Naive B cell (primary cell): ENCODE results near the gene ACCS. TPM values are rescaled to one million over a fixed set of nuclear protein-coding genes. Genes with fewer than 3 reads are reported as not detected.

Experiments used
- ATAC-seq, 2 donors: fragments of 150-1000 bp; cut with Tn5 transposase; 2 replicates each; pipeline ENCODE4 v1.10.0; 2021; ENCODE audit warnings: low read depth in 2 of 2, mild to moderate bottlenecking in 2 of 2, moderate library complexity in 2 of 2
- DNase-seq: peaks from one replicate; pipeline ENCODE4 v3.0.0; 2022
- H3K27ac Mint-ChIP-seq, 6 donors: one replicate each; pipeline ENCODE4 v1.8.0; 2020 to 2022; ENCODE audit warnings: mild to moderate bottlenecking in 6 of 6, mixed read lengths in 6 of 6, moderate library complexity in 5 of 6, inconsistent platforms in 2 of 6
- H3K27me3 Mint-ChIP-seq, 3 donors: one replicate each; pipeline ENCODE4 v1.8.0; 2021 to 2022; ENCODE audit warnings: mixed read lengths in 3 of 3, mild to moderate bottlenecking in 1 of 3
- H3K36me3 Mint-ChIP-seq, 2 donors: one replicate each; pipeline ENCODE4 v1.8.0; 2020 to 2022; ENCODE audit warnings: mixed read lengths in 2 of 2, inconsistent platforms in 1 of 2, mild to moderate bottlenecking in 1 of 2
- H3K4me1 Mint-ChIP-seq, 3 donors: one replicate each; pipeline ENCODE4 v1.8.0; 2020 to 2022; ENCODE audit warnings: mixed read lengths in 3 of 3, inconsistent platforms in 1 of 3, mild to moderate bottlenecking in 1 of 3, moderate library complexity in 1 of 3
- H3K4me3 Mint-ChIP-seq, 8 donors: one replicate each; pipeline ENCODE4 v1.8.0; 2020 to 2022; ENCODE audit warnings: mild to moderate bottlenecking in 8 of 8, mixed read lengths in 8 of 8, moderate library complexity in 8 of 8, inconsistent platforms in 2 of 8
- H3K9me3 Mint-ChIP-seq, 7 donors: one replicate each; pipeline ENCODE4 v1.8.0; 2020 to 2022; ENCODE audit warnings: mixed read lengths in 7 of 7, mild to moderate bottlenecking in 5 of 7, inconsistent platforms in 2 of 7, moderate library complexity in 1 of 7
- polyA plus RNA-seq, 6 donors: library from polyadenylated mRNA; unstranded; fragments of 300-500 nt; fragmentation: Illumina TruSeq; gene quantifications; one replicate each; pipeline ENCODE4 v1.2.3, GENCODE V29; 2021; ENCODE audit warnings: low read depth in 6 of 6

The ACCS gene
- polyA plus RNA-seq, 6 donors from 2014 or later: 2.9 to 8.6 (median 5.7) TPM

GRCh38 chr11:44030996-44031395 is 35.1 kb upstream of the ACCS start:
- DNase-seq (no peak), ATAC-seq (no peak)
- H3K27me3 Mint-ChIP-seq: peaks cover 35 to 62% (median 61%) of the 10 kb centered on the region in 3 donors
- H3K36me3 Mint-ChIP-seq: peaks cover 0 to 5% of the 10 kb centered on the region in 2 donors
- H3K4me1 Mint-ChIP-seq: no peaks in the 10 kb centered on the region
- no peak overlapping the region for H3K27ac Mint-ChIP-seq
- H3K4me3 Mint-ChIP-seq: no peak overlapping the region
- peaks cover 0 to 16% (median 13%) of the 10 kb centered on the region in 7 donors for H3K9me3 Mint-ChIP-seq

- Mint-ChIP-seq H3K4me3 (no peak overlapping the region), H3K36me3 (no peaks in the 10 kb centered on the region), H3K9me3 (peaks cover 0 to 10% (median 8%) of the 10 kb centered on the region in 7 donors), H3K4me1 (no peaks in the 10 kb centered on the region), H3K27me3 (peaks cover 35 to 57% (median 56%) of the 10 kb centered on the region in 3 donors), H3K27ac (no peak overlapping the region)
- ATAC-seq (no peak), DNase-seq (no peak)
Measured at GRCh38 chr11:44031549-44031948, 34.5 kb upstream of the ACCS start.

- no peak for DNase-seq
- Mint-ChIP-seq H3K9me3 (peaks cover 0 to 2% (median under 1%) of the 10 kb centered on the region in 7 donors), H3K36me3 (no peaks in the 10 kb centered on the region), H3K4me3 (no peak overlapping the region), H3K4me1 (no peaks in the 10 kb centered on the region), H3K27me3 (peaks cover 35 to 56% (median 48%) of the 10 kb centered on the region in 3 donors), H3K27ac (no peak overlapping the region)
- no peak for ATAC-seq
Measured at GRCh38 chr11:44032299-44033085, 33.6 kb upstream of the ACCS start.

- DNase-seq (no peak), ATAC-seq (no peak)
- Mint-ChIP-seq H3K4me1 (no peaks in the 10 kb centered on the region), H3K36me3 (no peaks in the 10 kb centered on the region), H3K4me3 (no peak overlapping the region), H3K9me3 (peaks cover 0 to 6% (median 1%) of the 10 kb centered on the region in 7 donors), H3K27ac (peak overlapping the region in 1 of 6 donors; percentile 73), H3K27me3 (peaks cover 43 to 66% (median 55%) of the 10 kb centered on the region in 3 donors)
Measured at GRCh38 chr11:44033411-44033850, 32.6 kb upstream of the ACCS start.

- Mint-ChIP-seq H3K27ac (peak overlapping the region in 1 of 6 donors; percentile 73), H3K9me3 (peaks cover 0 to 6% (median 1%) of the 10 kb centered on the region in 7 donors), H3K36me3 (no peaks in the 10 kb centered on the region), H3K4me3 (no peak overlapping the region), H3K27me3 (peaks cover 39 to 67% (median 54%) of the 10 kb centered on the region in 3 donors), H3K4me1 (no peaks in the 10 kb centered on the region)
- ATAC-seq (no peak), DNase-seq (no peak)
Measured at GRCh38 chr11:44033856-44034255, 32.2 kb upstream of the ACCS start.

- no peaks in the 10 kb centered on the region for H3K36me3 Mint-ChIP-seq
- H3K27me3 Mint-ChIP-seq: peaks cover 32 to 63% (median 47%) of the 10 kb centered on the region in 3 donors
- H3K4me3 Mint-ChIP-seq: no peak overlapping the region
- ATAC-seq (no peak), DNase-seq (no peak)
- no peak overlapping the region for H3K27ac Mint-ChIP-seq
- H3K4me1 Mint-ChIP-seq: no peaks in the 10 kb centered on the region
- peaks cover 0 to 6% (median 2%) of the 10 kb centered on the region in 7 donors for H3K9me3 Mint-ChIP-seq
Measured at GRCh38 chr11:44034639-44035038, 31.4 kb upstream of the ACCS start.

GRCh38 chr11:44036811-44037657 is 29.0 kb upstream of the ACCS start:
- no peak overlapping the region for H3K4me3 Mint-ChIP-seq

GRCh38 chr11:44037658-44037998 is 28.4 kb upstream of the ACCS start:
- Mint-ChIP-seq H3K27ac (no peak overlapping the region), H3K27me3 (peaks cover 13 to 33% (median 21%) of the 10 kb centered on the region in 3 donors), H3K9me3 (peaks cover 8 to 24% (median 16%) of the 10 kb centered on the region in 7 donors), H3K4me1 (no peaks in the 10 kb centered on the region), H3K36me3 (peaks cover 0 to 17% of the 10 kb centered on the region in 2 donors), H3K4me3 (no peak overlapping the region)
- ATAC-seq (no peak), DNase-seq (no peak)

More at GRCh38 chr11:44036811-44037657, 29.0 kb upstream of the ACCS start:
- H3K27me3 Mint-ChIP-seq: peaks cover 18 to 39% (median 27%) of the 10 kb centered on the region in 3 donors
- no peak overlapping the region for H3K27ac Mint-ChIP-seq
- H3K36me3 Mint-ChIP-seq: peaks cover 0 to 17% of the 10 kb centered on the region in 2 donors
- peaks cover 8 to 24% (median 16%) of the 10 kb centered on the region in 7 donors for H3K9me3 Mint-ChIP-seq
- ATAC-seq: no peak
- DNase-seq: no peak
- no peaks in the 10 kb centered on the region for H3K4me1 Mint-ChIP-seq

- no peak for DNase-seq
- Mint-ChIP-seq H3K4me3 (no peak overlapping the region), H3K9me3 (peaks cover 8 to 21% (median 14%) of the 10 kb centered on the region in 7 donors), H3K4me1 (no peaks in the 10 kb centered on the region), H3K27ac (no peak overlapping the region), H3K36me3 (peaks cover 0 to 17% of the 10 kb centered on the region in 2 donors), H3K27me3 (peaks cover 18 to 20% (median 19%) of the 10 kb centered on the region in 3 donors)
- ATAC-seq: no peak
Measured at GRCh38 chr11:44043157-44043556, 22.9 kb upstream of the ACCS start.

- no peak for DNase-seq
- H3K4me3 Mint-ChIP-seq: no peak overlapping the region
- H3K27me3 Mint-ChIP-seq: peaks cover 18 to 28% (median 24%) of the 10 kb centered on the region in 3 donors
- H3K27ac Mint-ChIP-seq: no peak overlapping the region
- H3K4me1 Mint-ChIP-seq: no peaks in the 10 kb centered on the region
- H3K36me3 Mint-ChIP-seq: peaks cover 0 to 7% of the 10 kb centered on the region in 2 donors
- H3K9me3 Mint-ChIP-seq: peaks cover 1 to 7% (median 4%) of the 10 kb centered on the region in 7 donors
- no peak for ATAC-seq
Measured at GRCh38 chr11:44046182-44046581, 19.9 kb upstream of the ACCS start.

- Mint-ChIP-seq H3K36me3 (no peaks in the 10 kb centered on the region), H3K27me3 (peaks cover 25 to 33% (median 29%) of the 10 kb centered on the region in 3 donors), H3K4me1 (no peaks in the 10 kb centered on the region), H3K9me3 (peaks cover 0 to 2% (median 0%) of the 10 kb centered on the region in 7 donors), H3K4me3 (no peak overlapping the region), H3K27ac (no peak overlapping the region)
- DNase-seq: no peak
- no peak for ATAC-seq
Measured at GRCh38 chr11:44047298-44047697, 18.8 kb upstream of the ACCS start.

- ATAC-seq (no peak), DNase-seq (no peak)
- Mint-ChIP-seq H3K4me3 (no peak within 1 kb of the TSS), H3K36me3 (no peaks in the 10 kb centered on the region), H3K9me3 (no peaks in the 10 kb centered on the region), H3K27me3 (peaks cover 29 to 34% (median 31%) of the 10 kb centered on the region in 3 donors), H3K27ac (no peak within 1 kb of the TSS), H3K4me1 (no peaks in the 10 kb centered on the region)
Measured at GRCh38 chr11:44047931-44048431, 18.1 kb upstream of the ACCS start, which contains the start of gene ACCSL. Gene ACCSL (plus strand): TSS chr11:44047981. CDS start chr11:44048037, 56 bp downstream.

GRCh38 chr11:44049832-44050231 is 16.2 kb upstream of the ACCS start:
- Mint-ChIP-seq H3K27me3 (peaks cover 28 to 31% (median 29%) of the 10 kb centered on the region in 3 donors), H3K4me1 (no peaks in the 10 kb centered on the region), H3K27ac (no peak overlapping the region), H3K36me3 (no peaks in the 10 kb centered on the region), H3K9me3 (no peaks in the 10 kb centered on the region), H3K4me3 (no peak overlapping the region)
- ATAC-seq (no peak), DNase-seq (no peak)
